CD4-positive, alpha-beta T cell treated with Interleukin-4 for 1 hour (primary cell): ENCODE measurements around the gene PCDHGA11.
"Not testable (repeated sequence)": the region's sequence is repeated elsewhere in the genome, so short reads cannot be mapped to it uniquely, and the experiment has no call there.

Source experiments
- DNase-seq, 2 donors: peaks; one replicate each; pipeline ENCODE4 v3.0.0-alpha.2; 2020 to 2022

The PCDHGA11 gene

DNA sequence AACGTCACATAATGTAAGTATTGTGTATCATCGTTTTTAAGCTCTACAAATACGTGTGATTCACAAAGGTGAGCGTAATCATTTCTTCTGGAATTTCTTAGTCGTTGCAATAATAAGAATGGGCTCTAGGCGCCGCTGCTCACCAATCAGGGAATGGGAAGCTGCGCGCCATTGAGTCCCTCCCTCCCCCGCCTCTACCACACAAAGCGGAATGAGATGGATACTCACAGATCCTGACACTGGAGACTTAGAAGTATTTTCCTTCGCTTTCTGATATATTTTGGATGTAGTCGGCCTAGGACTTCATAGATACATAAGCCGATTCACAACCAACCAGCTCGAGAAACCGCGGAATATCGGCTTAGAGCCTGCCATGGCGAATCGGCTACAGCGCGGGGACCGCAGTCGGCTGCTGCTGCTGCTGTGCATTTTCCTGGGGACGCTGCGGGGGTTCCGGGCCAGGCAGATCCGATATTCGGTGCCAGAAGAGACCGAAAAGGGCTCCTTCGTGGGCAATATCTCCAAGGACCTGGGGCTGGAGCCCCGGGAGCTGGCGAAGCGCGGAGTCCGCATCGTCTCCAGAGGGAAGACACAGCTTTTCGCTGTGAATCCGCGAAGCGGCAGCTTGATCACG, at the start of gene PCDHGA11:
Gene PCDHGA11, plus strand, starts transcription at position 197 of the 634 bp plus-strand sequence. Its CDS starts 177 bp downstream, at position 374.
- peak; percentile 34 to 55 for DNase-seq

DNA sequence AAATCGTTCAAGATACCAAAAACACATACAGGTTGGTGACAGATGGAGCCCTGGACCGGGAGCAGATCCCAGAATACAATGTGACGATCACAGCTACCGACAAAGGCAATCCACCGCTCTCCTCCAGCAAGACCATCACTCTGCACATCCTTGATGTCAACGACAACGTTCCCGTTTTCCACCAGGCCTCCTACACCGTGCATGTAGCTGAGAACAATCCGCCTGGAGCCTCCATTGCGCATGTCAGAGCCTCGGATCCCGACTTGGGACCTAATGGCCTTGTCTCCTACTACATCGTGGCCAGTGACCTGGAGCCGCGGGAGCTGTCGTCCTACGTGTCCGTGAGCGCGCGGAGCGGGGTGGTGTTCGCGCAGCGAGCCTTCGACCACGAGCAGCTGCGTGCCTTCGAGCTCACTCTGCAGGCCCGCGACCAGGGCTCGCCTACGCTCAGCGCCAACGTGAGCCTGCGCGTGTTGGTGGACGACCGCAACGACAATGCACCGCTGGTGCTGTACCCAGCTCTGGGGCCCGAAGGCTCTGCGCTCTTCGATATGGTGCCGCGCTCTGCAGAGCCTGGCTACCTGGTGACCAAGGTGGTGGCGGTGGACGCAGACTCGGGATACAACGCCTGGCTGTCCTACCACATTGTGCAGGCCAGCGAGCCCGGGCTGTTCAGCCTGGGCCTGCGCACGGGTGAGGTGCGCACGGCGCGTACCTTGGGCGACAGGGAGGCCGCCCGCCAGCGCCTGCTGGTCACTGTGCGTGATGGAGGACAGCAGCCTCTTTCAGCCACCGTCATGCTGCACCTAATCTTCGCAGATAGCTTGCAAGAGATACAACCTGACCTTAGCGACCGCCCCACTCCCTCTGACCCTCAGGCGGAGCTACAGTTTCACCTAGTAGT, 49.0 kb upstream of the PCDHGA11 start:
- no peak for DNase-seq

DNA sequence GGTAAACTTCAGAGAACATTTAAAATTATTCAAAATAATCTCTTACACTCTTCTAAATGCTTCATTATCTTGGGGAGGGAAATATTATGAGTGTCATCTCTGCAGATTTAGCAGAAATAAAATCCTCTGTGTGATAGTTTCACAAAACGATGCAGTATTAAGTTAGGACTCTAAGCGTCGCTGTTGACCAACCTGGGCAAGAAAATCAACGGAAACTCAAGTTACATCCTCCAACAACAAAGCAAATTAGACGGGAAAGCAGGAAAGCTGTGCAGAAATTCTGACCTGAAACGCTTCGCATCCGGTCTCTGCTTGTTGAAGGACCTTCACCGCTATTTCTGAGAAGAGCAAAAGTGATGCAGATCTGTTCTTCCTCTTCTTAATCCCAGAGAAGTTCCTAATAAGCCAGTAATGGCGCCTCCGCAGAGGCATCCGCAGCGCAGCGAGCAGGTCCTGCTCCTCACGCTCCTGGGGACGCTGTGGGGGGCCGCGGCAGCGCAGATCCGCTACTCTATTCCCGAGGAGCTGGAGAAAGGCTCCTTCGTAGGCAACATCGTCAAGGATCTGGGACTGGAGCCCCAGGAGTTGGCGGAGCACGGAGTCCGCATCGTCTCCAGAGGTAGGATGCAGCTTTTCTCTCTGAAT, 47.1 kb upstream of the PCDHGA11 start, which contains the start of gene PCDHGA6:
Gene PCDHGA6, plus strand, starts transcription at position 219 of the 645 bp plus-strand sequence. Its CDS starts 193 bp downstream, at position 412.
- no peak for DNase-seq

DNA sequence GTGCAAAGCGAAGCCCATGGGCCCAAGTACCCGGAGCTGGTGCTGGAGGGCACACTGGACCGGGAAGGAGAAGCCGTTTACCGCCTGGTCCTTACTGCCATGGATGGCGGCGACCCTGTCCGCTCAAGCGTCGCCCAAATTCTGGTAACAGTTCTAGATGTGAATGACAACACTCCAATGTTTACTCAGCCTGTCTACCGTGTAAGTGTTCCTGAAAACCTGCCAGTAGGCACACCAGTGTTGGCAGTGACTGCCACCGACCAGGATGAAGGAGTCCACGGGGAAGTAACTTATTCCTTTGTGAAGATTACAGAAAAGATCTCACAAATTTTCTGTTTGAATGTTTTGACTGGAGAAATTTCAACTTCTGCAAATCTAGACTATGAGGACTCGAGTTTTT, 46.2 kb upstream of the PCDHGA11 start:
- DNase-seq = no peak

DNA sequence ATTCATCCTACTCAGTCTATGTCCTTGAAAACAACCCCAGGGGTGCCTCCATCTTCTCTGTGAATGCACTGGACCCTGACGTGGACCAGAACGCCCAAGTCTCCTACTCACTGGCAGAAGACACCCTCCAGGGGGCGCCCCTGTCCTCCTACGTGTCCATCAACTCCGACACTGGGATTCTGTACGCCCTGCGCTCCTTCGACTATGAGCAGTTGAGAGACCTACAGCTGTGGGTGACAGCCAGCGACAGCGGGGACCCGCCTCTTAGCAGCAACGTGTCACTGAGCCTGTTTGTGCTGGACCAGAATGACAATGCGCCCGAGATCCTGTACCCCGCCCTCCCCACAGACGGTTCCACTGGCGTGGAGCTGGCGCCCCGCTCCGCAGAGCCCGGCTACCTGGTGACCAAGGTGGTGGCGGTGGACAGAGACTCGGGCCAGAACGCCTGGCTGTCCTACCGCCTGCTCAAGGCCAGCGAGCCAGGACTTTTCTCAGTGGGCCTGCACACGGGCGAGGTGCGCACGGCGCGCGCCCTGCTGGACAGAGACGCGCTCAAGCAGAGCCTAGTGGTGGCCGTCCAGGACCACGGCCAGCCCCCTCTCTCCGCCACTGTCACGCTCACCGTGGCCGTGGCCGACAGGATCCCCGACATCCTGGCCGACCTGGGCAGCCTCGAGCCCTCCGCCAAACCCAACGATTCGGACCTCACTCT, 45.3 kb upstream of the PCDHGA11 start:
- not testable (repeated sequence) for DNase-seq

DNA sequence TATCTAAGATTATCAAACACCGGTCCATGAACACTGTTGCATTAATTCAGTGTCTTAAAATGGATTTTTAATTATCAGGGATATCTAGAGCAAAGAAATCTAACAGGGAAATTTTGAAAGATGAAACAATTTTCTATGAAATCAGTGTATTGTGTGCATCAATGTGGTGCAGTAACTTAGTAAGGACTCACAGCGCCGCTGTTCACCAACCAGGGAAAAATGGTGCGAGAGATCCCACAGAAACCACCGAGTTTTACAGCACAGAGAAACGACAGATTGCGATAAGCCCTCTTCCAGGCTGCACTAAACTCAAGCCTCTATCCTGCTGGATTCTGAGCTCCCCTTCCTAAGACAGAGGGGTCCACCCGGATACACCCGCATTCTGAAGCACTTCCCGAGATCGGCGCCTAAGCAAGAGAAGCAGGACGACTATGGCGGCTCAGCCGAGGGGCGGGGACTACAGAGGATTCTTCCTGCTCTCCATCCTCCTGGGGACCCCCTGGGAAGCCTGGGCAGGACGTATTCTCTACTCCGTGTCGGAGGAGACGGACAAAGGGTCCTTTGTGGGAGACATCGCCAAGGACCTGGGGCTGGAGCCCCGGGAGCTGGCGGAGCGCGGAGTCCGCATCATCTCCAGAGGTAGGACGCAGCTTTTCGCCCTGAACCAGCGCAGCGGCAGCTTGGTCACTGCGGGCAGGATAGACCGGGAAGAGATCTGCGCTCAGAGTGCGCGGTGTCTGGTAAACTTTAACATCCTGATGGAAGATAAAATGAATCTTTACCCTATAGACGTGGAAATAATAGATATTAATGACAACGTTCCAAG, 38.2 kb upstream of the PCDHGA11 start, which contains the start of gene PCDHGA7:
Gene PCDHGA7, plus strand, starts transcription at position 274 of the 826 bp plus-strand sequence. Its CDS starts 158 bp downstream, at position 432.
- DNase-seq = peak in 1 of 2 donors; percentile 13

DNA sequence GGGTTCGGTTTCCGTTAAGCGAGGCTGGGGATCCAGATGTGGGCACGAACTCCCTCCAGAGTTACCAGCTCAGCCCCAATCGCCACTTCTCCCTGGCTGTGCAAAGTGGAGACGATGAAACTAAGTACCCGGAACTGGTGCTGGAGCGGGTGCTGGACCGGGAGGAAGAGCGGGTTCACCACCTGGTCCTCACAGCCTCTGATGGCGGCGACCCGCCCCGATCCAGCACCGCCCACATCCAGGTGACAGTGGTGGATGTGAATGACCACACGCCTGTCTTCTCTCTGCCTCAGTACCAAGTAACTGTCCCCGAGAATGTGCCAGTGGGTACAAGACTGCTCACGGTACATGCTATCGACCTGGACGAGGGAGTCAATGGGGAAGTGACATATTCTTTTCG, 37.5 kb upstream of the PCDHGA11 start:
- no peak for DNase-seq

DNA sequence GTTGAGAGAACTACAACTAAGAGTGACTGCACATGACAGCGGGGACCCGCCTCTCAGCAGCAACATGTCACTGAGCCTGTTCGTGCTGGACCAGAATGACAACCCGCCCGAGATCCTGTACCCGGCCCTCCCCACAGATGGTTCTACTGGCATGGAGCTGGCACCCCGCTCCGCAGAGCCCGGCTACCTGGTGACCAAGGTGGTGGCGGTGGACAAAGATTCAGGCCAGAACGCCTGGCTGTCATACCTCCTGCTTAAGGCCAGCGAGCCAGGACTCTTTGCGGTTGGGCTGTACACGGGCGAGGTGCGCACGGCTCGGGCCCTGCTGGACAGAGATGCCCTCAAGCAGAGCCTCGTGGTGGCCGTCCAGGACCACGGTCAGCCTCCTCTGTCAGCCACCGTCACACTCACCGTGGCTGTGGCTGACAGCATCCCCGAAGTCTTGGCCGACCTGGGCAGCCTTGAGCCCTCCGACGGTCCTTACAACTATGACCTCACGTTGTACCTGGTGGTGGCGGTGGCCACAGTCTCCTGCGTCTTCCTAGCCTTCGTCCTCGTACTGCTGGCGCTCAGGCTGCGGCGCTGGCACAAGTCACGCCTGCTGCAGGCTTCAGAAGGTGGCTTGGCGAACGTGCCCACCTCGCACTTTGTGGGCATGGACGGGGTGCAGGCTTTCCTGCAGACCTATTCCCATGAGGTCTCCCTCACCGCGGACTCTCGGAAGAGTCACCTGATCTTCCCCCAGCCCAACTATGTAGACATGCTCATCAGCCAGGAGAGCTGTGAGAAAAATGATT, 36.2 kb upstream of the PCDHGA11 start:
- DNase-seq = no peak

DNA sequence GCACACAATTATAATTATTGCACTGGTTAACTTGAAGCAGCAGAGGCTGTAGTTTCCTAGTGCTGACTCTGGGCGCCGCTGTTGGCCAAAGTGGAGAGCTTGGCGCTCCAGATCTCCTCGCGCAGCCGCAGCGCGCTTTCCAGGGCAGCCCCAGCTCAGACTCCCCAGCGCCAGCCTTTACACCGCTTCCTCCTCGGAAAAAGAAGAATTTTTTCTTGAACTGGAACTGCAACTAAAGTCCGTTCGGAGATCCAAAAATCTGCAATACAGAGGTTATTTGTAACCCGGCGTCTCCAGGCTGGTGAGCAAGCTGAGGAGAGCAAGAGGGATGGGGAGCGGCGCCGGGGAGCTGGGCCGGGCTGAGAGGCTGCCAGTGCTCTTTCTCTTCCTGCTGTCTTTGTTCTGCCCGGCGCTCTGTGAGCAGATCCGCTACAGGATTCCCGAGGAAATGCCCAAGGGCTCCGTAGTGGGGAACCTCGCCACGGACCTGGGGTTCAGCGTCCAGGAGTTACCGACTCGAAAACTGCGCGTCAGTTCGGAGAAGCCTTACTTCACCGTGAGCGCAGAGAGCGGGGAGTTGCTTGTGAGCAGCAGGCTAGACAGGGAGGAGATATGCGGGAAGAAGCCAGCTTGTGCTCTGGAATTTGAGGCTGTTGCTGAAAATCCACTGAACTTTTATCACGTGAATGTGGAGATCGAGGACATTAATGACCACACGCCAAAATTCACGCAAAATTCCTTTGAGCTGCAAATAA, 33.1 kb upstream of the PCDHGA11 start, which contains the start of gene PCDHGB4:
Gene PCDHGB4, plus strand, starts transcription at position 142 of the 755 bp plus-strand sequence. Its CDS starts 187 bp downstream, at position 329.
- DNase-seq = peak in 1 of 2 donors; percentile 28

DNA sequence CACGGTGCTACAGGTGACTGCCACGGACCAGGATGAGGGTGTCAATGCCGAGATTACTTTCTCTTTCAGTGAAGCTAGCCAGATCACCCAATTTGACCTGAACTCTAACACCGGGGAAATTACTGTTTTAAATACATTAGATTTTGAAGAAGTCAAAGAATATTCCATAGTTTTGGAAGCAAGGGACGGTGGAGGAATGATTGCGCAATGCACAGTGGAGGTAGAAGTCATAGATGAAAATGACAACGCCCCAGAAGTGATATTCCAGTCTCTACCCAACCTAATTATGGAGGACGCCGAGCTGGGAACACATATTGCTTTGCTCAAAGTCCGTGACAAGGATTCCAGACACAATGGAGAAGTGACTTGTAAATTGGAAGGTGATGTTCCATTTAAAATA, 32.2 kb upstream of the PCDHGA11 start:
- DNase-seq = no peak

DNA sequence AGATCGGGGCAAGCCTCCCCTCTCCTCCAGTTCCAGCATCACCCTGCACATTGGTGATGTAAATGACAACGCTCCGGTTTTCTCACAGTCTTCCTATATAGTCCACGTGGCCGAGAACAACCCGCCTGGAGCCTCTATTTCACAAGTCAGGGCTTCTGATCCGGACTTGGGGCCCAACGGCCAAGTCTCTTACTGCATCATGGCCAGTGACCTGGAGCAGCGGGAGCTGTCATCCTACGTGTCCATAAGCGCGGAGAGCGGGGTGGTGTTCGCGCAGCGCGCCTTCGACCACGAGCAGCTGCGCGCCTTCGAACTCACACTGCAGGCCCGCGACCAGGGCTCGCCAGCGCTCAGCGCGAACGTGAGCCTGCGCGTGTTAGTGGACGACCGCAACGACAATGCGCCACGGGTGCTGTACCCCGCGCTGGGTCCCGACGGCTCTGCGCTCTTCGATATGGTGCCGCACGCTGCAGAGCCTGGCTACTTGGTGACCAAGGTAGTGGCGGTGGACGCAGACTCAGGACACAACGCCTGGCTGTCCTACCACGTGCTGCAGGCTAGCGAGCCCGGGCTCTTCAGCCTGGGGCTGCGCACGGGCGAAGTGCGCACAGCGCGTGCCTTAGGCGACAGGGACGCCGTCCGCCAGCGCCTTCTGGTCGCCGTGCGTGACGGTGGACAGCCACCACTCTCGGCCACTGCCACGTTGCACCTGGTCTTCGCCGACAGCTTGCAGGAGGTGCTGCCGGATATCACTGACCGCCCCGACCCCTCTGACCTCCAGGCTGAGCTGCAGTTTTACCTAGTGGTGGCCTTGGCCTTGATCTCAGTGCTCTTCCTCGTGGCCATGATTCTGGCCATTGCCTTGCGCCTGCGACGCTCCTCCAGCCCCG, 31.5 kb upstream of the PCDHGA11 start:
- no peak for DNase-seq

DNA sequence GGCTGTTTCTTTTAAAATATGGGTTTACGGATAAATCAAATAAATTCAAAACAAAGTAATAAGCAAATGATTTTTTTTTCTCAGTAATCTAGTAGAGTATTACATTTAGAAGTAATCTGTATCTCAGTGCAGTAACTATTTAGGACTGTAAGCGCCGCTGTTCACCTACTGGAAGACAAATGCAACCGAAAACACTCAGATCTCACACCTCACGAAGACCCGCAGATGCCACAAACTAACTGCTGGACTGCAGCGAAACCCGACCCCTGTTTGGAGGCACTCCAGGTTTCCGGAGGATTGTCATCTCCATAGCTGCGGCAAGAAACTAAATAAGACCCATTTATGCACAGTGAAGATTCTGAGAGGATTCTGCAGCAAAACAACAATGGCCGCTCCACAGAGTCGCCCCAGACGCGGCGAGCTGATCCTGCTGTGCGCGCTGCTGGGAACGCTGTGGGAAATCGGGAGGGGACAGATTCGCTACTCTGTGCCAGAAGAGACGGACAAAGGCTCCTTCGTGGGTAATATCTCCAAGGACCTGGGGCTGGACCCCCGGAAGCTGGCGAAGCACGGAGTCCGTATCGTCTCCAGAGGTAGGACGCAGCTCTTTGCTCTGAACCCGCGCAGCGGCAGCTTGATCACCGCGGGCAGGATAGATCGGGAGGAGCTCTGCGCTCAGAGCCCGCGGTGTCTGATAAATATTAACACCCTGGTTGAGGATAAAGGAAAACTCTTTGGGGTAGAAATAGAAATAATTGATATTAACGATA, 28.2 kb upstream of the PCDHGA11 start, which contains the start of gene PCDHGA8:
Gene PCDHGA8, plus strand, starts transcription at position 205 of the 770 bp plus-strand sequence. Its CDS starts 181 bp downstream, at position 386.
- no peak for DNase-seq

DNA sequence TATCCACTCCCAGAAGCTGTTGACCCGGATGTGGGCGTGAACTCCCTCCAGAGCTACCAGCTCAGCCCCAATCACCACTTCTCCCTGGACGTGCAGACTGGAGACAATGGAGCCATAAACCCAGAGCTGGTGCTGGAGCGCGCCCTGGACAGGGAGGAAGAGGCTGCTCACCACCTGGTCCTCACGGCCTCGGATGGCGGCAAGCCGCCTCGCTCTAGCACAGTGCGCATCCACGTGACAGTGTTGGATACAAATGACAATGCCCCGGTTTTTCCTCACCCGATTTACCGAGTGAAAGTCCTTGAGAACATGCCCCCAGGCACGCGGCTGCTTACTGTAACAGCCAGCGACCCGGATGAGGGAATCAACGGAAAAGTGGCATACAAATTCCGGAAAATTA, 27.6 kb upstream of the PCDHGA11 start:
- no peak for DNase-seq

DNA sequence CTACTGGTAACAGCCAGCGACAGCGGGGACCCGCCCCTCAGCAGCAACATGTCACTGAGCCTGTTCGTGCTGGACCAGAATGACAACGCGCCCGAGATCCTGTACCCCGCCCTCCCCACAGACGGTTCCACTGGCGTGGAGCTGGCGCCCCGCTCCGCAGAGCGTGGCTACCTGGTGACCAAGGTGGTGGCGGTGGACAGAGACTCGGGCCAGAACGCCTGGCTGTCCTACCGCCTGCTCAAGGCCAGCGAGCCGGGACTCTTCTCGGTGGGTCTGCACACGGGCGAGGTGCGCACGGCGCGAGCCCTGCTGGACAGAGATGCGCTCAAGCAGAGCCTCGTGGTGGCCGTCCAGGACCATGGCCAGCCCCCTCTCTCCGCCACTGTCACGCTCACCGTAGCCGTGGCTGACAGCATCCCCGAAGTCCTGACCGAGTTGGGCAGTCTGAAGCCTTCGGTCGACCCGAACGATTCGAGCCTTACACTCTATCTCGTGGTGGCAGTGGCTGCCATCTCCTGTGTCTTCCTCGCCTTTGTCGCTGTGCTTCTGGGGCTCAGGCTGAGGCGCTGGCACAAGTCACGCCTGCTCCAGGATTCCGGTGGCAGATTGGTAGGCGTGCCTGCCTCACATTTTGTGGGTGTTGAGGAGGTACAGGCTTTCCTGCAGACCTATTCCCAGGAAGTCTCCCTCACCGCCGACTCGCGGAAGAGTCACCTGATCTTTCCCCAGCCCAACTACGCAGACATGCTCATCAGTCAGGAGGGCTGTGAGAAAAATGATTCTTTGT, 26.3 kb upstream of the PCDHGA11 start:
- not testable (repeated sequence) for DNase-seq

DNA sequence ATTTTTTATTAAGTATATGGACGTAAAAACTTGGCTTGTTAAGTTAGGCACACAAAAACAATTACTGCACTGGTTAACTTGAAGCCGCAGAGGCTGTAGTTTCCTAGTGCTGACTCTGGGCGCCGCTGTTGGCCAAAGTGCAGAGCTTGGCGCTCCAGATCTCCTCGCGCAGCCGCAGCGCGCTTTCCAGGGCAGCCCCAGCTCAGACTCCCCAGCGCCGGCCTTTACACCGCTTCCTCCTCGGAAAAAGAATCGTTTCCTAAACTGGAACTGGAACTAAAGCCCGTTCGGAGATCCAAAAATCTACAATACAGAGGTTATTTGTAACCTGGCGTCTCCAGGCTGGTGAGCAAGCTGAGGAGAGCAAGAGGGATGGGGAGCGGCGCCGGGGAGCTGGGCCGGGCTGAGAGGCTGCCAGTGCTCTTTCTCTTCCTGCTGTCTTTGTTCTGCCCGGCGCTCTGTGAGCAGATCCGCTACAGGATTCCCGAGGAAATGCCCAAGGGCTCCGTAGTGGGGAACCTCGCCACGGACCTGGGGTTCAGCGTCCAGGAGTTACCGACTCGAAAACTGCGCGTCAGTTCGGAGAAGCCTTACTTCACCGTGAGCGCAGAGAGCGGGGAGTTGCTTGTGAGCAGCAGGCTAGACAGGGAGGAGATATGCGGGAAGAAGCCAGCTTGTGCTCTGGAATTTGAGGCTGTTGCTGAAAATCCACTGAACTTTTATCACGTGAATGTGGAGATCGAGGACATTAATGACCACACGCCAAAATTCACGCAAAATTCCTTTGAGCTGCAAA, 22.9 kb upstream of the PCDHGA11 start, which contains the start of gene PCDHGB5:
Gene PCDHGB5, plus strand, starts transcription at position 192 of the 796 bp plus-strand sequence. Its CDS starts 181 bp downstream, at position 373.
- DNase-seq = peak; percentile 39 to 41

DNA sequence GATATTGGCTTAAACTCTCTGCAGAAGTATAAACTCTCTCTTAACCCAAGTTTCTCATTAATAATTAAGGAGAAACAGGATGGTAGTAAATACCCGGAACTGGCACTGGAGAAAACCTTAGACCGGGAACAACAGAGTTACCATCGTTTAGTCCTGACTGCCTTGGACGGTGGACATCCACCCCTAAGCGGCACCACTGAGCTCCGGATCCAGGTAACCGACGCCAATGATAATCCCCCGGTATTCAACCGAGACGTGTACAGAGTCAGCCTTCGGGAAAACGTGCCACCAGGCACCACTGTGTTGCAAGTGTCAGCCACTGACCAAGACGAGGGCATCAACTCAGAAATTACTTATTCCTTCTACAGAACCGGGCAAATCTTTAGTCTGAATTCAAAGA, 22.2 kb upstream of the PCDHGA11 start:
- no peak for DNase-seq
